Hippocampal formation (tissue), 2 donors: ENCODE measurements around the gene POU2AF1.

Experiments used
- DNase-seq, 2 donors: peaks; one replicate each; lab custom pipeline; 2025; lab: John Stamatoyannopoulos, UW

POU2AF1 gene

GRCh38 chr11:111319296-111319695 is 59.8 kb downstream of the POU2AF1 start:
- no peak for DNase-seq

GRCh38 chr11:111312076-111312475 is 67.0 kb downstream of the POU2AF1 start:
- no peak for DNase-seq

- DNase-seq, result no peak
Observed at GRCh38 chr11:111310723-111311122, 68.4 kb downstream of the POU2AF1 start.

- DNase-seq, result no peak
Observed at GRCh38 chr11:111310088-111310487, 69.0 kb downstream of the POU2AF1 start.

- DNase-seq, result no peak
Observed at GRCh38 chr11:111309215-111309915, 69.7 kb downstream of the POU2AF1 start.

GRCh38 chr11:111308140-111308539 is 70.9 kb downstream of the POU2AF1 start:
- no peak for DNase-seq

GRCh38 chr11:111307472-111308108 is 71.5 kb downstream of the POU2AF1 start:
- no peak for DNase-seq

GRCh38 chr11:111306321-111306720 is 72.8 kb downstream of the POU2AF1 start:
- no peak for DNase-seq

GRCh38 chr11:111305876-111306275 is 73.2 kb downstream of the POU2AF1 start:
- DNase-seq, result no peak

- DNase-seq, result no peak
Observed at GRCh38 chr11:111305162-111305802, 73.8 kb downstream of the POU2AF1 start.

- DNase-seq, result no peak
Observed at GRCh38 chr11:111303461-111303860, 75.6 kb downstream of the POU2AF1 start.

- no peak for DNase-seq
Observed at GRCh38 chr11:111302298-111302697, 76.8 kb downstream of the POU2AF1 start.
